GM23338 (cell line): ENCODE data around the gene MOSPD2. TPM values are rescaled to one million over a fixed set of nuclear protein-coding genes. Genes with fewer than 3 reads are reported as not detected.

Experiments used
- ATAC-seq: fragments of 200-7000 bp; cut with Tn5 transposase; 3 replicates; pipeline ENCODE4 v1.9.1; 2020
- DNase-seq: peaks from one replicate; pipeline ENCODE4 v3.0.0-alpha.2; 2015; ENCODE audit warnings: low spot score
- H2AFZ ChIP-seq: fragments of 200-600 bp; sonication (generic); 2 replicates; pipeline ENCODE4 v1.8.0; 2016; ENCODE audit warnings: antibody characterized with exemption, mild to moderate bottlenecking, moderate library complexity
- H3F3A ChIP-seq: fragments of 200-600 bp; sonication (generic); replicated peaks from 2 replicates; pipeline ENCODE4 v1.8.0; 2017; ENCODE audit warnings: antibody characterized with exemption, mixed run types, low read depth
- H3K27ac ChIP-seq: fragments of 200-600 bp; sonication (generic); 2 replicates; pipeline ENCODE4 v1.6.1; 2016; ENCODE audit warnings: low read depth
- H3K27me3 ChIP-seq: fragments of 200-600 bp; sonication (generic); 2 replicates; pipeline ENCODE4 v1.8.0; 2016; ENCODE audit warnings: mild to moderate bottlenecking, mixed run types, moderate library complexity; ENCODE audit not compliant: insufficient read depth
- H3K36me3 ChIP-seq: fragments of 200-600 bp; sonication (generic); 2 replicates; pipeline ENCODE4 v1.8.0; 2016; ENCODE audit warnings: mild to moderate bottlenecking; ENCODE audit not compliant: insufficient read depth
- H3K4me1 ChIP-seq: fragments of 200-600 bp; sonication (generic); 2 replicates; pipeline ENCODE4 v1.8.0; 2016; ENCODE audit warnings: mild to moderate bottlenecking, moderate library complexity; ENCODE audit not compliant: insufficient read depth
- H3K4me2 ChIP-seq: fragments of 200-600 bp; sonication (generic); 2 replicates; pipeline ENCODE4 v1.7.1; 2017; ENCODE audit warnings: mixed run types
- H3K4me3 ChIP-seq: fragments of 200-600 bp; sonication (generic); 2 replicates; pipeline ENCODE4 v1.6.1; 2016; ENCODE audit warnings: mixed run types
- H3K79me2 ChIP-seq: fragments of 200-600 bp; sonication (generic); replicated peaks from 2 replicates; pipeline ENCODE4 v1.8.0; 2017; ENCODE audit warnings: mild to moderate bottlenecking; ENCODE audit not compliant: insufficient read depth
- H3K9me2 ChIP-seq: fragments of 200-600 bp; sonication (generic); 2 replicates; pipeline ENCODE4 v1.8.0; 2017; ENCODE audit not compliant: insufficient read depth
- H4K20me1 ChIP-seq: fragments of 200-600 bp; sonication (generic); replicated peaks from 2 replicates; pipeline ENCODE4 v1.8.0; 2017; ENCODE audit warnings: mild to moderate bottlenecking; ENCODE audit not compliant: insufficient read depth
- H3K27ac Mint-ChIP-seq: 2 replicates; pipeline ENCODE4 v1.8.0; 2020; ENCODE audit warnings: inconsistent platforms, mild to moderate bottlenecking, moderate library complexity, mixed read lengths
- H3K27me3 Mint-ChIP-seq: 3 replicates; pipeline ENCODE4 v1.8.0; 2022; ENCODE audit warnings: low read depth, mild to moderate bottlenecking, moderate library complexity, mixed read lengths, inconsistent platforms; ENCODE audit not compliant: insufficient read depth, poor library complexity
- H3K36me3 Mint-ChIP-seq: 3 replicates; pipeline ENCODE4 v1.8.0; 2021; ENCODE audit warnings: low read depth, mild to moderate bottlenecking, inconsistent platforms, moderate library complexity, mixed read lengths
- H3K4me1 Mint-ChIP-seq: 3 replicates; pipeline ENCODE4 v1.8.0; 2020; ENCODE audit warnings: mild to moderate bottlenecking, inconsistent platforms, mixed read lengths
- H3K4me3 Mint-ChIP-seq: 3 replicates; pipeline ENCODE4 v1.8.0; 2021; ENCODE audit warnings: moderate library complexity, mild to moderate bottlenecking, inconsistent platforms, mixed read lengths
- H3K9me3 Mint-ChIP-seq: 3 replicates; pipeline ENCODE4 v1.8.0; 2020; ENCODE audit warnings: moderate library complexity, mild to moderate bottlenecking, inconsistent platforms, mixed read lengths
- CREB1 ChIP-seq: fragments of 250-450 bp; sonication (Bioruptor Pico); IDR thresholded peaks from 2 replicates; pipeline ENCODE4 v1.5.0; 2020; ENCODE audit warnings: low read depth, mild to moderate bottlenecking, moderate library complexity
- CTCF ChIP-seq, 2 experiments: fragments of 200-600 bp in 1 of 2; sonication (generic) in 1 of 2; conservative IDR thresholded peaks; 2 replicates each; pipeline versions ENCODE4 v1.5.1 to v1.6.1; 2016 to 2017; ENCODE audit warnings: antibody characterized with exemption in 2 of 2, low read depth in 2 of 2, mild to moderate bottlenecking in 2 of 2, moderate library complexity in 1 of 2
- EZH2 ChIP-seq: fragments of 200-600 bp; sonication (generic); IDR thresholded peaks from one replicate; pipeline ENCODE4 v1.8.0; 2017; ENCODE audit warnings: antibody characterized with exemption, mild to moderate bottlenecking, low read depth; ENCODE audit not compliant: unreplicated experiment
- EZH2phosphoT487 ChIP-seq: fragments of 200-600 bp; sonication (generic); IDR thresholded peaks from one replicate; pipeline ENCODE4 v1.8.1; 2018; ENCODE audit warnings: antibody characterized with exemption; ENCODE audit not compliant: unreplicated experiment
- JUNB ChIP-seq: IDR thresholded peaks from one replicate; pipeline ENCODE4 v1.6.1; 2016; ENCODE audit warnings: antibody characterized with exemption; ENCODE audit not compliant: unreplicated experiment
- POLR2AphosphoS5 ChIP-seq: IDR thresholded peaks from 2 replicates; pipeline ENCODE4 v1.6.1; 2016; ENCODE audit warnings: antibody characterized with exemption, low read depth
- STAT1 ChIP-seq: IDR thresholded peaks from one replicate; pipeline ENCODE4 v1.6.1; 2016; ENCODE audit warnings: antibody characterized with exemption; ENCODE audit not compliant: unreplicated experiment
- ZNF114 ChIP-seq: fragments of 250-450 bp; sonication (Bioruptor Pico); IDR thresholded peaks from 2 replicates; pipeline ENCODE4 v1.5.0; 2020; ENCODE audit warnings: mild to moderate bottlenecking, moderate library complexity
- ZNF331 ChIP-seq: fragments of 250-450 bp; sonication (Bioruptor Pico); IDR thresholded peaks from 2 replicates; pipeline ENCODE4 v1.5.0; 2020; ENCODE audit warnings: low read depth, mild to moderate bottlenecking, moderate library complexity
- ZNF462 ChIP-seq: fragments of 250-450 bp; sonication (Bioruptor Pico); IDR thresholded peaks from 2 replicates; pipeline ENCODE4 v1.5.0; 2020; ENCODE audit warnings: mild to moderate bottlenecking, moderate library complexity
- polyA plus RNA-seq: library from polyadenylated mRNA; unstranded; fragments of >200 nt; fragmentation: Nextera tagmentation; extraction: Ambion mirVana; gene quantifications from 2 replicates; pipeline ENCODE4 v1.2.1, GENCODE V29; 2016
- total RNA-seq: library from RNA; depleted of rRNA; stranded (reverse); fragments of >200 nt; shearing (Covaris generic); gene quantifications from 2 replicates; pipeline ENCODE4 v1.2.3, GENCODE V29; 2014

The MOSPD2 gene
- total and polyA plus RNA-seq, 2 experiments from 2014 or later: 8.5 to 13.9 TPM

GRCh38 chrX:14851526-14851925, 21.7 kb upstream of the MOSPD2 start:
- Histone ChIP-seq H2AFZ (no peak overlapping the region), H3K4me1 (no peaks in the 10 kb centered on the region), H3K4me3 (no peak overlapping the region), H3K9me2 (no peaks in the 10 kb centered on the region), H3F3A (no peaks in the 10 kb centered on the region), H4K20me1 (no peaks in the 10 kb centered on the region), H3K79me2 (no peaks in the 10 kb centered on the region), H3K36me3 (no peaks in the 10 kb centered on the region), H3K27ac (no peak overlapping the region), H3K27me3 (no peaks in the 10 kb centered on the region), H3K4me2 (no peak overlapping the region)
- H3K9me3 Mint-ChIP-seq: no peaks in the 10 kb centered on the region
- peaks cover 3% of the 10 kb centered on the region; the same call in 2 of the 3 replicates for H3K36me3 Mint-ChIP-seq
- TF ChIP-seq STAT1 (no peak), ZNF114 (CRISPR knock-in tag) (no peak), EZH2phosphoT487 (no peak), CTCF (conservative IDR thresholded peaks at IDR 0.05; ENCODE audit: low read depth in 2 of 2) (no peak), ZNF462 (no peak), JUNB (no peak), CREB1 (no peak), ZNF331 (CRISPR knock-in tag) (no peak), EZH2 (no peak), POLR2AphosphoS5 (no peak)
- no peak overlapping the region for H3K4me3 Mint-ChIP-seq
- H3K27ac Mint-ChIP-seq: no peak overlapping the region
- H3K4me1 Mint-ChIP-seq: peaks cover 3% of the 10 kb centered on the region; the same call in 1 of the 3 replicates
- ATAC-seq: no peak
- no peak for DNase-seq
- H3K27me3 Mint-ChIP-seq: peaks cover 2% of the 10 kb centered on the region
